HepG2 (cell line): ENCODE results near the gene NOXRED1. TPM values are rescaled to one million over a fixed set of nuclear protein-coding genes. Genes with fewer than 3 reads are reported as not detected.
A peak's percentile ranks its signal among the peaks of the same experiment; 100 is the strongest.

Source experiments
- ATAC-seq: fragments of 200-7000 bp; cut with Tn5 transposase; 3 replicates; pipeline ENCODE4 v1.9.1; 2020; ENCODE audit warnings: mild to moderate bottlenecking, moderate library complexity
- BruUV-seq: library from RNA; stranded (reverse); fragments of 400-500 nt; replicated peaks from 2 replicates; lab custom pipeline; 2021; lab: Mats Ljungman, UMichigan
- CTCF ChIA-PET: fragments of 300-600 bp; formaldehyde crosslinking; extraction: SDS; loops from one replicate; lab custom pipeline; 2021; ENCODE audit warnings: low total read pairs, inconsistent platforms, low intra/inter-chr PET ratio; lab: Yijun Ruan, JAX
- POLR2A ChIA-PET: fragments of 350-600 bp; sonication (Branson Sonifier 250); formaldehyde crosslinking; loops from one replicate; lab custom pipeline; 2020; ENCODE audit warnings: antibody characterized with exemption, inconsistent platforms; lab: Yijun Ruan, JAX
- DNase-seq: peaks from one replicate; pipeline ENCODE4 v3.0.0-alpha.2; 2015; ENCODE audit warnings: low spot score
- FAIRE-seq: peaks from 3 replicates; lab custom pipeline; 2011; peaks lifted over from hg19 to GRCh38; lab: Jason Lieb, UNC
- H2AFZ ChIP-seq: one replicate; pipeline ENCODE4 v1.6.1; 2011; ENCODE audit warnings: low read length, inconsistent platforms
- H3K27ac ChIP-seq: fragments of 300-600 bp; 3 replicates; pipeline ENCODE4 v1.8.0; 2011; ENCODE audit warnings: mixed run types, mild to moderate bottlenecking, mixed read lengths, low read length, inconsistent platforms; ENCODE audit not compliant: insufficient read depth; ENCODE audit errors: extremely low read length
- H3K27me3 ChIP-seq, 2 experiments: fragments of 200-600 bp in 1 of 2; 2 replicates in 1 of 2; 3 replicates in 1 of 2; pipeline versions ENCODE4 v1.6.0 to v1.8.0; 2011; ENCODE audit warnings: low read length in 2 of 2, mild to moderate bottlenecking in 2 of 2, moderate library complexity in 2 of 2, inconsistent platforms in 1 of 2; ENCODE audit not compliant: insufficient read depth in 2 of 2, control insufficient read depth in 1 of 2
- H3K36me3 ChIP-seq, 2 experiments: fragments of 200-600 bp in 1 of 2; replicated peaks in 1 of 2; 2 replicates in 1 of 2; 3 replicates in 1 of 2; pipeline versions ENCODE4 v1.5.1 to v1.8.0; 2011; ENCODE audit warnings: low read length in 2 of 2, inconsistent platforms in 1 of 2; ENCODE audit not compliant: insufficient read depth in 2 of 2, control insufficient read depth in 1 of 2
- H3K4me1 ChIP-seq: 2 replicates; pipeline ENCODE4 v1.5.1; 2012; ENCODE audit warnings: low read length, inconsistent platforms; ENCODE audit not compliant: insufficient read depth
- H3K4me2 ChIP-seq: 2 replicates; pipeline ENCODE4 v1.6.0; 2011; ENCODE audit warnings: low read depth, low read length, inconsistent platforms
- H3K4me3 ChIP-seq, 3 experiments: fragments of 200-600 bp in 1 of 3; sonication (generic), shearing (Covaris generic) in 1 of 3; replicated peaks in 1 of 3; 2 replicates each; pipeline ENCODE4 v1.5.1; 2011 to 2016; ENCODE audit warnings: low read length in 3 of 3, inconsistent platforms in 2 of 3, low read depth in 2 of 3, mild to moderate bottlenecking in 2 of 3, control low read depth in 1 of 3, mixed read lengths in 1 of 3; ENCODE audit not compliant: insufficient read depth in 1 of 3
- H3K79me2 ChIP-seq: one replicate; pipeline ENCODE4 v1.6.1; 2011; ENCODE audit warnings: low read length, inconsistent platforms; ENCODE audit not compliant: insufficient read depth
- H3K9ac ChIP-seq: 2 replicates; pipeline ENCODE4 v1.6.0; 2011; ENCODE audit warnings: mild to moderate bottlenecking, low read depth, low read length, inconsistent platforms; ENCODE audit not compliant: insufficient read depth
- H3K9me3 ChIP-seq: 2 replicates; pipeline ENCODE4 v1.5.1; 2012; ENCODE audit warnings: mild to moderate bottlenecking, low read length
- H4K20me1 ChIP-seq: 2 replicates; pipeline ENCODE4 v1.6.0; 2011; ENCODE audit warnings: inconsistent platforms, mild to moderate bottlenecking, low read length, moderate library complexity; ENCODE audit not compliant: insufficient read depth
- CENPT ChIP-seq: sonication (generic); formaldehyde crosslinking; IDR thresholded peaks from 2 replicates; pipeline ENCODE4 v1.8.0; 2022; ENCODE audit warnings: low read depth, mild to moderate bottlenecking, moderate library complexity, missing genetic modification reagents
- CHCHD3 ChIP-seq: sonication (generic); formaldehyde crosslinking; IDR thresholded peaks from 2 replicates; pipeline ENCODE4 v1.8.0; 2022; ENCODE audit warnings: mild to moderate bottlenecking, missing genetic modification reagents, moderate library complexity
- ESRRA ChIP-seq: sonication (generic); formaldehyde crosslinking; IDR thresholded peaks from 2 replicates; pipeline ENCODE4 v1.5.1; 2020; ENCODE audit warnings: mild to moderate bottlenecking, low read depth, missing genetic modification reagents
- KDM1A ChIP-seq: IDR thresholded peaks from 2 replicates; pipeline ENCODE4 v1.6.1; 2016; ENCODE audit warnings: missing compliant biosample characterization
- MTA3 ChIP-seq: sonication (generic); formaldehyde crosslinking; IDR thresholded peaks from 2 replicates; pipeline ENCODE4 v1.4.0; 2020; ENCODE audit warnings: missing genetic modification reagents
- MXI1 ChIP-seq: IDR thresholded peaks from 3 replicates; pipeline ENCODE4 v1.6.1; 2012; ENCODE audit warnings: low read depth, low read length, inconsistent platforms, borderline replicate concordance
- PITX1 ChIP-seq: sonication (generic); formaldehyde crosslinking; IDR thresholded peaks from 2 replicates; pipeline ENCODE4 v1.5.1; 2020; ENCODE audit warnings: mild to moderate bottlenecking, missing genetic modification reagents
- YEATS4 ChIP-seq: sonication (generic); formaldehyde crosslinking; IDR thresholded peaks from 2 replicates; pipeline ENCODE4 v1.4.0; 2020; ENCODE audit warnings: missing genetic modification reagents, borderline replicate concordance
- ZNF121 ChIP-seq: sonication (generic); formaldehyde crosslinking; IDR thresholded peaks from 2 replicates; pipeline ENCODE4 v1.5.0; 2020; ENCODE audit warnings: mild to moderate bottlenecking, missing genetic modification reagents
- ZNF770 ChIP-seq: sonication (generic); formaldehyde crosslinking; IDR thresholded peaks from 2 replicates; pipeline ENCODE4 v1.5.0; 2020; ENCODE audit warnings: mild to moderate bottlenecking, missing genetic modification reagents
- ZNF776 ChIP-seq: sonication (generic); formaldehyde crosslinking; IDR thresholded peaks from 2 replicates; pipeline ENCODE4 v1.4.0; 2020; ENCODE audit warnings: mild to moderate bottlenecking, missing genetic modification reagents
- ZNF792 ChIP-seq: IDR thresholded peaks from 2 replicates; pipeline ENCODE4 v1.6.1; 2016
- ZSCAN5A ChIP-seq: sonication (generic); formaldehyde crosslinking; IDR thresholded peaks from 2 replicates; pipeline ENCODE4 v1.8.0; 2022; ENCODE audit warnings: mild to moderate bottlenecking, missing genetic modification reagents, borderline replicate concordance
- WGBS: methylation state at CpG from one replicate; pipeline ENCODE4 v1.1.6; 2017; ENCODE audit warnings: low lambda C conversion rate; 5-methylcytosine and 5-hydroxymethylcytosine counted together
- in situ Hi-C: cut with HindIII; loops from 2 replicates; pipeline ENCODE4 v1.10.0; 2017; ENCODE audit warnings: low pct_unique_long_range_greater_than_20kb; ENCODE audit not compliant: extremely low pct_ligation_motif_present
- intact Hi-C: fragments of 100-400 bp; cut with micrococcal nuclease; formaldehyde crosslinking; loops from one replicate; pipeline ENCODE4 v1.10.0; 2022; ENCODE audit not compliant: unreplicated experiment
- polyA plus RNA-seq, 8 experiments: library from polyadenylated mRNA; depleted of rRNA in 3 of 8; stranded (reverse) in 7 of 8; unstranded in 1 of 8; fragments of >200 nt; fragmentation: Illumina TruSeq in 4 of 8; extraction: Trizol in 4 of 8; gene quantifications; 2 replicates each; pipeline versions ENCODE4 v1.2.1 to v1.2.3, GENCODE V29; 2011 to 2016; ENCODE audit warnings: low read depth in 4 of 8, missing spikeins in 1 of 8, mixed read lengths in 1 of 8; ENCODE audit not compliant: insufficient read depth in 1 of 8
- total RNA-seq, 5 experiments: library from RNA; depleted of rRNA; stranded (reverse); fragments of >200 nt; fragmentation: Illumina TruSeq; extraction: Trizol; gene quantifications; 2 replicates each; pipeline ENCODE4 v1.2.3, GENCODE V29; 2016; ENCODE audit warnings: low read depth in 1 of 5
- TF ChIP-seq, protein P1 (sequence below): sonication (generic); formaldehyde crosslinking; IDR thresholded peaks from 2 replicates; pipeline ENCODE4 v1.8.0; 2022; ENCODE audit warnings: mild to moderate bottlenecking, missing genetic modification reagents, moderate library complexity

The NOXRED1 gene
- total and polyA plus RNA-seq, 2 of the 13 experiments (the other 11 are each of a cell fraction or from before 2014, with no cell fraction given): 0.24 to 0.41 TPM

DNA sequence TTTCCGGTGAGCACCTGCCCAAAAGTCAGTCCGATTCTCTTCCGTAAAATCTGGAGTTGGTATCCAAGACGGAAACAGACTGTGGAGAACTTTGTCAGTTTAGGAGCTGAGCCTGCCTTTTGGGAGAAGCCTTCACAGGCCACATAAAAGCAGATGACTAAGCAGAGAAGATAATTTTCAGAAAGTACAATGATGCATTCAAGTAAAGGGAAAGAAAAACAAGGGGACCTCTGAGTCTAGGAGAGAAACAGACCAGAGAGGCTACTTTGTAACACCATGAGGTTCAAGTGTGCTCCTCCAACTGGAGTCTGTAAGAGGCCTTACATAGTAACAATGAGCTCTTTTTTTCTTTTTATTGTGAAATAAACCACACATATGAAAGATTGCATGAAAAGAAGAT lies 67.5 kb downstream of the NOXRED1 start:
- BruUV-seq: no TSS peak
- 97% methylated on average over 4 of the region's 4 CpGs for WGBS
- no peak overlapping the region for H3K4me2 ChIP-seq

DNA sequence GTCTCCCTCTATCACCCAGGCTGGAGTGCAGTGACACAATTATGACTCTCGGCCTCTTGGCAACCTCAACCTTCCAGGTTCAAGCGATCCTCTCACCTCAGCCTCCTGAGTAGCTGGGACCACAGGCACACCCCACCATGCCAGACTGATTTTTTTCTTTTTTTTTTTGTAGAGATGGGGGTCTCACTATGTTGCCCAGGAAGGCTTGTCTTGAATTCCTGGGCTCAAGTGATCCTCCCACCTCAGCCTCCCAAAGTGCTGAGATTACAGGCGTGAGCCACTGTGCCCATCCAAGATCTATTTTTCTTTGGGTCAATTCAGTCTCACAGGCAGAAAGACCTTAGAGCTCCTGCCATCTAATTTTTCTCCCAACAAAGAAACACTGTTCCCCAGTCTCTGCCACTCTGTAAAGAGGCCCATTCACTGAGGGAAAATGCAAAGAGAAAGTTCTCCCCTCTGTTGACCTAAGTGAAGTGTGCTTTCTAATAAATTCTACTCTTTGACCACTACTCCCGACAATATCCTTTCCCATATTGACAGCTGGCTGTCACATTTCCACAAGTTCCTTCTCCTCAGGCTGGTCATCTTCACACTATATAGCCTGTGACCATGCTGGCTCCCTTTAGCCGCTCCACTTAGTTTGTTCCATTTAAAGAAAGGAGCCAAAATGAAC lies 69.7 kb downstream of the NOXRED1 start:
- no TSS peak for BruUV-seq
- peak; percentile 82 for FAIRE-seq
- H3K27me3 ChIP-seq: no peaks in the 10 kb centered on the region
- H3K36me3 ChIP-seq: 0 out of 5 replicates have a peak, but pooled peaks cover 0 to 1% of the 10 kb centered on the region in 2 experiments
- H2AFZ ChIP-seq: no peak overlapping the region
- in situ Hi-C loops (no loop called here), intact Hi-C loops (no loop called here)
- no peak overlapping the region for H3K9ac ChIP-seq
- ChIA-PET POLR2A (interaction anchor here (0.5 to 1.8 kb wide), 4 partner anchors 23 to 386 kb away, joined by 3 to 5 read pairs (median 3); partner anchors contain the start of genes GSTZ1, POMT2, SAMD15 and TMED8), CTCF (no interaction called here)
- H3K9me3 ChIP-seq: no peaks in the 10 kb centered on the region
- peak overlapping the region; percentile 52 for H3K4me2 ChIP-seq
- peak; percentile 99 for ATAC-seq
- no peaks in the 10 kb centered on the region for H4K20me1 ChIP-seq
- WGBS: 50% methylated on average over 5 of the region's 5 CpGs
- no peak overlapping the region; a peak in 1 of 6 replicates for H3K4me3 ChIP-seq
- H3K4me1 ChIP-seq: peaks cover 23% of the 10 kb centered on the region
- H3K27ac ChIP-seq: peak overlapping the region; percentile 51
- peak; percentile 84 for DNase-seq
- no peaks in the 10 kb centered on the region for H3K79me2 ChIP-seq
- no peak for TF ChIP-seq KDM1A (CRISPR knock-in tag)
- no peak for TF ChIP-seq ZNF792 (CRISPR knock-in tag)
- TF ChIP-seq, protein P1, sequence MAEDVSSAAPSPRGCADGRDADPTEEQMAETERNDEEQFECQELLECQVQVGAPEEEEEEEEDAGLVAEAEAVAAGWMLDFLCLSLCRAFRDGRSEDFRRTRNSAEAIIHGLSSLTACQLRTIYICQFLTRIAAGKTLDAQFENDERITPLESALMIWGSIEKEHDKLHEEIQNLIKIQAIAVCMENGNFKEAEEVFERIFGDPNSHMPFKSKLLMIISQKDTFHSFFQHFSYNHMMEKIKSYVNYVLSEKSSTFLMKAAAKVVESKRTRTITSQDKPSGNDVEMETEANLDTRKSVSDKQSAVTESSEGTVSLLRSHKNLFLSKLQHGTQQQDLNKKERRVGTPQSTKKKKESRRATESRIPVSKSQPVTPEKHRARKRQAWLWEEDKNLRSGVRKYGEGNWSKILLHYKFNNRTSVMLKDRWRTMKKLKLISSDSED (CRISPR knock-in tag): no peak
- peak; percentile 31; the same call in 1 of the 3 replicates for TF ChIP-seq MXI1
- no peak for TF ChIP-seq CENPT (CRISPR knock-in tag)
- 0 out of 2 replicates have a peak, but pooled peaks have one; percentile 18 for TF ChIP-seq PITX1
- peak; percentile 84 for TF ChIP-seq ZNF770 (CRISPR knock-in tag)
- no peak for TF ChIP-seq ESRRA (CRISPR knock-in tag)
- peak; percentile 71 for TF ChIP-seq ZNF121 (CRISPR knock-in tag)

More for the DNA sequence above, 67.5 kb downstream of the NOXRED1 start:
- H4K20me1 ChIP-seq: no peaks in the 10 kb centered on the region
- no peak overlapping the region for H3K4me3 ChIP-seq
- peaks cover 23% of the 10 kb centered on the region for H3K4me1 ChIP-seq
- ATAC-seq (no peak), DNase-seq (no peak), FAIRE-seq (no peak)
- H3K79me2 ChIP-seq: no peaks in the 10 kb centered on the region
- CTCF ChIA-PET: no interaction called here
- H3K9me3 ChIP-seq: no peaks in the 10 kb centered on the region
- H3K27me3 ChIP-seq: no peaks in the 10 kb centered on the region
- no peaks in the 10 kb centered on the region for H3K36me3 ChIP-seq
- no peak overlapping the region for H2AFZ ChIP-seq
- H3K27ac ChIP-seq: no peak overlapping the region
- no peak overlapping the region for H3K9ac ChIP-seq
- intact Hi-C loops (no loop called here), in situ Hi-C loops (no loop called here)
- POLR2A ChIA-PET: interaction anchor here (0.6 kb wide), 1 partner anchor 11 kb away, joined by 3 read pairs; no protein-coding TSS in a partner anchor
- TF ChIP-seq CHCHD3 (CRISPR knock-in tag): no peak
- no peak for TF ChIP-seq ZNF776
- TF ChIP-seq YEATS4 (CRISPR knock-in tag): no peak
- TF ChIP-seq ZSCAN5A (CRISPR knock-in tag): no peak
- no peak for TF ChIP-seq MTA3 (CRISPR knock-in tag)
